ENCODE measurements around the gene NOTCH4. TPM values are rescaled to one million over a fixed set of nuclear protein-coding genes. Genes with fewer than 3 reads are reported as not detected.

The NOTCH4 gene
- total and polyA plus RNA-seq, 2 of the 4 experiments (the other 2 are of a cell fraction), result 0.96 to 1.3 TPM

DNA sequence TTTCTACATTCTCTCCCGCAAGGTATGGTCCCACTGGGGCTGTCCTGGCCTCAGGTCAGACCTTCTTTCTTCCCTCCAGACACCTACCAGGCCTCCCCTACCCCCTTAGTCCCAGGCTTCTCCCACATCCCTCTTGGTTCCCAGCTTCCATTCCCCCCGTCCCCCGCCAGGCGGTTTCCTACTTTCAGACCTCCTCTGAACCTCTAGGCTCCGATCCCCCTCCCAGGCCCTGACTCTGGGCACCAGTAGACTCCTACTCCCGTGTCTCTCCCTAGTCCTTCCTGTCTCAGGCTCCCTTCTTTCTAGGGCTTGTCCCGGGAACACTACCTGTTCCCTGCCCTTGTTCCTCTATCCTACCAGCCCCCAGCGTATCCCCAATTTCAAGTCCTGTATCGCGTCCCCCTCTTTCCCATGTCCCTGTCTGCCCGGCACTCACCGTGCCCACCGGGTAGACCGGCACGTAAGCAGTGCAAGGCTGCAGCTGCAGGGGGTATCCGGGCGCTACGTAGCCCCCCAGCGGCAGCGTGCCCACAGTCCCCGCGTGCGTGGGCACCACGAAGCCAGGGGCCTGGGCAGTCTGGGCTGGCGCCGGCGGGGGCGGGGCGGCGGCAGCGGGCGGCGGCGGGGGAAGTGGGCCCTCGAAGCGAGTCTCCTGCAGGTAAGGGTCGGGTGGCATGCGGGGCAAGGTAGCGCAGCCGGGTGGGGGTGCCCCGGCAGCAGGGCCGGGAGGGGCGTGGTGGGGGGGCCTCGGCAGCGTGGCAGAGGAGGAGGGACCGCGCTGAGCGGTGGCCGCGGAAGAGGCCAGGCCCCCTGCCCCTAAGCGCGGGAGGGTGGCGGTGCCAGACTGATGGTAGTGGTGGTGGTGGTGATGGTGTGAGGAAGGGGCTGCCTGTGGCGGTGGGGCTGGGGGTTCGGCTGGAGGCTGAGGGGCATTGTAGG lies 73.7 kb downstream of the NOTCH4 start:
- Histone ChIP-seq H2AK9ac (replicated peaks; ENCODE audit: low read depth, low read length, poor library complexity) (no peak overlapping the region), H3K4me2 (ENCODE audit: low read depth, low read length) (no peak overlapping the region), H3K9ac (ENCODE audit: low read depth, low read length) (no peak overlapping the region), H3K79me1 (ENCODE audit: low read depth in 1 of 2, low read length in 2 of 2) (peaks cover 6 to 27% of the 10 kb centered on the region in 2 experiments), H3K9me3 (ENCODE audit: control insufficient read depth, insufficient read depth, low read length) (peaks cover 2% of the 10 kb centered on the region; the same call in 1 of the 2 replicates), H2BK20ac (ENCODE audit: low read depth, low read length) (no peak overlapping the region), H3K14ac (replicated peaks; ENCODE audit: low read depth, low read length) (no peak overlapping the region), H4K8ac (ENCODE audit: low read depth in 2 of 2, low read length in 2 of 2) (no peak overlapping the region), H3K4me3 (ENCODE audit: insufficient read depth, low read depth, low read length) (no peak overlapping the region), H3K4me1 (ENCODE audit: control insufficient read depth, insufficient read depth, low read length) (peaks cover 23% of the 10 kb centered on the region), H2BK120ac (ENCODE audit: low read depth, low read length) (no peak overlapping the region), H4K20me1 (ENCODE audit: insufficient read depth, low read length) (no peaks in the 10 kb centered on the region), H3K56ac (ENCODE audit: extremely low read depth, insufficient read depth, low read length) (no peak overlapping the region), H4K91ac (ENCODE audit: insufficient read depth, low read depth, low read length) (no peak overlapping the region), H3K4ac (ENCODE audit: low read depth, low read length) (no peak overlapping the region), H3K27ac (ENCODE audit: insufficient read depth, low read length) (no peak overlapping the region), H3K27me3 (ENCODE audit: control insufficient read depth, insufficient read depth, low read length) (peaks cover 25% of the 10 kb centered on the region), H3K36me3 (ENCODE audit: control insufficient read depth, insufficient read depth, low read length) (peaks cover 2% of the 10 kb centered on the region; the same call in 1 of the 2 replicates), H3K9me1 (ENCODE audit: insufficient read depth, low read length) (0 out of 2 replicates have a peak, but pooled peaks cover 4% of the 10 kb centered on the region), H2BK15ac (ENCODE audit: low read depth, low read length) (no peak overlapping the region), H2AFZ (replicated peaks; ENCODE audit: low read length, poor library complexity) (no peak overlapping the region), H4K5ac (ENCODE audit: low read depth, low read length) (no peak overlapping the region), H3K23ac (ENCODE audit: low read depth, low read length) (no peak overlapping the region), H2BK5ac (ENCODE audit: low read depth, low read length, poor library complexity, severe bottlenecking) (no peak overlapping the region), H2AK5ac (ENCODE audit: low read depth, low read length) (no peak overlapping the region), H3K18ac (ENCODE audit: low read depth, low read length) (no peak overlapping the region)
- dilution Hi-C loops (cut with HindIII; ENCODE audit: low sequenced_read_pairs, unreplicated experiment), result no loop called here
- POLR2A ChIA-PET (ENCODE audit: unreplicated experiment), result no interaction called here
- 58% methylated on average over 13 of the region's 55 CpGs; no CpG with 5 or more reads in 1 of the 2 experiments for WGBS, 2 experiments (ENCODE audit: extremely low coverage in 2 of 2, insufficient read length in 1 of 2)
- ATAC-seq (ENCODE audit: low read depth) (no peak), DNase-seq (no peak)
- CTCF ChIA-PET, result no interaction called here
- in situ Hi-C loops (cut with MboI; ENCODE audit: low sequenced_read_pairs), result no loop called here
- intact Hi-C loops (cut with micrococcal nuclease), result loop anchor here (5.0 to 10.0 kb wide), 2 partner anchors 105 to 248 kb away; partner anchors contain the start of gene ZBTB12
- BruUV-seq (replicated peaks), result no TSS peak
- TF ChIP-seq CTCF (conservative IDR thresholded peaks at IDR 0.05; ENCODE audit: low read depth, low read length) (no peak), MXI1 (IDR thresholded peaks at IDR 0.05; ENCODE audit: borderline replicate concordance, low read depth, low read length) (no peak), RAD21 (IDR thresholded peaks at IDR 0.05; ENCODE audit: low read length) (no peak), RFX5 (IDR thresholded peaks at IDR 0.05; ENCODE audit: low read depth, low read length) (no peak), CHD1 (IDR thresholded peaks at IDR 0.05; ENCODE audit: low read depth, low read length) (no peak), BHLHE40 (IDR thresholded peaks at IDR 0.05; ENCODE audit: low read depth, low read length) (no peak), MAZ (IDR thresholded peaks at IDR 0.05; ENCODE audit: borderline replicate concordance, low read depth, low read length) (no peak), RCOR1 (IDR thresholded peaks at IDR 0.05; ENCODE audit: insufficient replicate concordance, low read length) (no peak), POLR2A (IDR thresholded peaks at IDR 0.05; ENCODE audit: low read depth, low read length) (no peak), SMC3 (IDR thresholded peaks at IDR 0.05; ENCODE audit: low read depth, low read length) (no peak), NFE2L2 (IDR thresholded peaks at IDR 0.05; ENCODE audit: low read depth, low read length) (no peak), CEBPB (IDR thresholded peaks at IDR 0.05; ENCODE audit: low read depth, low read length) (no peak)
- TF ChIP-seq, protein P1, sequence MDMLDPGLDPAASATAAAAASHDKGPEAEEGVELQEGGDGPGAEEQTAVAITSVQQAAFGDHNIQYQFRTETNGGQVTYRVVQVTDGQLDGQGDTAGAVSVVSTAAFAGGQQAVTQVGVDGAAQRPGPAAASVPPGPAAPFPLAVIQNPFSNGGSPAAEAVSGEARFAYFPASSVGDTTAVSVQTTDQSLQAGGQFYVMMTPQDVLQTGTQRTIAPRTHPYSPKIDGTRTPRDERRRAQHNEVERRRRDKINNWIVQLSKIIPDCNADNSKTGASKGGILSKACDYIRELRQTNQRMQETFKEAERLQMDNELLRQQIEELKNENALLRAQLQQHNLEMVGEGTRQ (IDR thresholded peaks at IDR 0.05; ENCODE audit: low read depth, low read length), result no peak
- TF ChIP-seq, protein P2, sequence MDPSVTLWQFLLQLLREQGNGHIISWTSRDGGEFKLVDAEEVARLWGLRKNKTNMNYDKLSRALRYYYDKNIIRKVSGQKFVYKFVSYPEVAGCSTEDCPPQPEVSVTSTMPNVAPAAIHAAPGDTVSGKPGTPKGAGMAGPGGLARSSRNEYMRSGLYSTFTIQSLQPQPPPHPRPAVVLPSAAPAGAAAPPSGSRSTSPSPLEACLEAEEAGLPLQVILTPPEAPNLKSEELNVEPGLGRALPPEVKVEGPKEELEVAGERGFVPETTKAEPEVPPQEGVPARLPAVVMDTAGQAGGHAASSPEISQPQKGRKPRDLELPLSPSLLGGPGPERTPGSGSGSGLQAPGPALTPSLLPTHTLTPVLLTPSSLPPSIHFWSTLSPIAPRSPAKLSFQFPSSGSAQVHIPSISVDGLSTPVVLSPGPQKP (IDR thresholded peaks at IDR 0.05; ENCODE audit: borderline replicate concordance, low read depth, low read length), result no peak
